Transverse colon (tissue), 4 donors: ENCODE data around the gene ARL15.

Experiments used
- CTCF ChIP-seq, 5 experiments: fragments of 200-600 bp in 3 of 5; fragments of 450-650 bp in 2 of 5; sonication (generic) in 3 of 5; IDR thresholded peaks; 1 replicate in 2 of 5; 2 replicates in 3 of 5; pipeline ENCODE4 v1.5.1; 2016 to 2017; ENCODE audit warnings: antibody characterized with exemption in 5 of 5, inconsistent platforms in 3 of 5, mild to moderate bottlenecking in 2 of 5, moderate library complexity in 1 of 5
- EP300 ChIP-seq: sonication (generic); formaldehyde crosslinking; IDR thresholded peaks from one replicate; pipeline ENCODE4 v1.6.1; 2017; ENCODE audit warnings: antibody characterized with exemption, low read depth
- POLR2A ChIP-seq: fragments of 450-650 bp; IDR thresholded peaks from one replicate; pipeline ENCODE4 v1.6.1; 2016; ENCODE audit warnings: antibody characterized with exemption, mild to moderate bottlenecking, moderate library complexity
- POLR2AphosphoS5 ChIP-seq, 3 donors: sonication (generic); formaldehyde crosslinking; IDR thresholded peaks; one replicate each; pipeline ENCODE4 v1.6.1; 2016; ENCODE audit warnings: antibody characterized with exemption in 3 of 3

DNA sequence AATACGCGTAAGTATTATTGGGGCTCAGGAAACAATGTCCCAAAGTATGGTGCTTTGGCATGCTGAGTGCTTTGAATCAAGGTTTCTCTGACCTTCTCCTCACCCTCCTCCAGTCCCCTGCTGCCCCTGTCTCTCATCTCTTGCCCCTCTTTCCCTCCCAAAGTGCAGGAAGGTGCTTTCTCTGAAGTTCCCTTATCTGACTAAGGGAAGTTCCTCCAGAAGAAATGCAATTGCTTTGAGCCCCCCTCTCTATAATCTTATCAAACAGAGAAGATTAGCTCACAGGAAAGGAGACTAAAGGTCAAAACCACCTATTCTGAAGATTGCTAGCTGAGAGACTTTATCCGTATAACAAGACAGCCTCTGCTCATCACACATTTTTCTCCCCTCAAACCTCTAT, 288.1 kb downstream of the ARL15 start:
- no peak for TF ChIP-seq CTCF (IDR thresholded peaks at IDR 0.05)
- TF ChIP-seq POLR2A = no peak
- no peak for TF ChIP-seq POLR2AphosphoS5 (IDR thresholded peaks at IDR 0.05)
- TF ChIP-seq EP300 = no peak
